OCI-LY1 (cell line): ENCODE data around the gene SV2B.

Experiments
- EZH2 ChIP-seq: fragments of 200-600 bp; sonication (generic), shearing (Covaris generic); IDR thresholded peaks from 2 replicates; pipeline ENCODE4 v1.8.0; 2017; ENCODE audit warnings: borderline replicate concordance, mixed run types, mild to moderate bottlenecking, antibody characterized with exemption, low read length, moderate library complexity, mixed read lengths
- TF ChIP-seq, protein P1 (sequence below): fragments of 200-600 bp; sonication (generic), shearing (Covaris generic); IDR thresholded peaks from 2 replicates; pipeline ENCODE4 v1.5.1; 2017; ENCODE audit warnings: mild to moderate bottlenecking, antibody characterized with exemption, low read length, moderate library complexity, mixed read lengths

- TF ChIP-seq, protein P1, sequence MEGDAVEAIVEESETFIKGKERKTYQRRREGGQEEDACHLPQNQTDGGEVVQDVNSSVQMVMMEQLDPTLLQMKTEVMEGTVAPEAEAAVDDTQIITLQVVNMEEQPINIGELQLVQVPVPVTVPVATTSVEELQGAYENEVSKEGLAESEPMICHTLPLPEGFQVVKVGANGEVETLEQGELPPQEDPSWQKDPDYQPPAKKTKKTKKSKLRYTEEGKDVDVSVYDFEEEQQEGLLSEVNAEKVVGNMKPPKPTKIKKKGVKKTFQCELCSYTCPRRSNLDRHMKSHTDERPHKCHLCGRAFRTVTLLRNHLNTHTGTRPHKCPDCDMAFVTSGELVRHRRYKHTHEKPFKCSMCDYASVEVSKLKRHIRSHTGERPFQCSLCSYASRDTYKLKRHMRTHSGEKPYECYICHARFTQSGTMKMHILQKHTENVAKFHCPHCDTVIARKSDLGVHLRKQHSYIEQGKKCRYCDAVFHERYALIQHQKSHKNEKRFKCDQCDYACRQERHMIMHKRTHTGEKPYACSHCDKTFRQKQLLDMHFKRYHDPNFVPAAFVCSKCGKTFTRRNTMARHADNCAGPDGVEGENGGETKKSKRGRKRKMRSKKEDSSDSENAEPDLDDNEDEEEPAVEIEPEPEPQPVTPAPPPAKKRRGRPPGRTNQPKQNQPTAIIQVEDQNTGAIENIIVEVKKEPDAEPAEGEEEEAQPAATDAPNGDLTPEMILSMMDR = no peak
- no peak for TF ChIP-seq EZH2
Observed at GRCh38 chr15:91345736-91346135, 245.7 kb downstream of the SV2B start.
